22Rv1 (cell line): Measurements from ENCODE around the gene SMCO2.

Source experiments
- H3K27ac ChIP-seq: fragments of 450-650 bp; 2 replicates; pipeline ENCODE4 v1.5.1; 2017
- CTCF ChIP-seq: fragments of 450-650 bp; IDR thresholded peaks from 2 replicates; pipeline ENCODE4 v1.5.1; 2017; ENCODE audit warnings: mild to moderate bottlenecking
- ZFX ChIP-seq: fragments of 450-650 bp; IDR thresholded peaks from 2 replicates; pipeline ENCODE4 v1.6.1; 2017; ENCODE audit warnings: antibody characterized with exemption, borderline replicate concordance

SMCO2 gene

GRCh38 chr12:27463511-27464219 lies 17.1 kb downstream of the SMCO2 start:
- TF ChIP-seq ZFX (no peak), CTCF (no peak)
- no peak overlapping the region for H3K27ac ChIP-seq

GRCh38 chr12:27464220-27464554 lies 17.7 kb downstream of the SMCO2 start:
- TF ChIP-seq ZFX (no peak), CTCF (no peak)
- no peak overlapping the region for H3K27ac ChIP-seq

- H3K27ac ChIP-seq: no peak overlapping the region
- TF ChIP-seq ZFX: no peak
- TF ChIP-seq CTCF: no peak
These were observed 21.1 kb downstream of the SMCO2 start for GRCh38 chr12:27467641-27468040.

GRCh38 chr12:27468241-27468640 lies 21.7 kb downstream of the SMCO2 start:
- no peak overlapping the region for H3K27ac ChIP-seq
- TF ChIP-seq ZFX: no peak
- no peak for TF ChIP-seq CTCF

- TF ChIP-seq ZFX (no peak), CTCF (no peak)
- no peak overlapping the region for H3K27ac ChIP-seq
These were observed 22.7 kb downstream of the SMCO2 start for GRCh38 chr12:27469176-27469736.

- TF ChIP-seq CTCF (no peak), ZFX (no peak)
- H3K27ac ChIP-seq: no peak overlapping the region
These were observed 26.1 kb downstream of the SMCO2 start for GRCh38 chr12:27472604-27473003.

GRCh38 chr12:27474344-27474743 lies 27.8 kb downstream of the SMCO2 start:
- no peak for TF ChIP-seq ZFX
- TF ChIP-seq CTCF: no peak
- no peak overlapping the region for H3K27ac ChIP-seq
